GM19023 (cell line): Measurements from ENCODE around the gene PLEKHB1.

Experiments used
- ATAC-seq: cut with Tn5 transposase; IDR thresholded peaks from one replicate; pipeline ENCODE4 v1.9.1; 2021; ENCODE audit warnings: mild to moderate bottlenecking, moderate library complexity; ENCODE audit not compliant: unreplicated experiment

PLEKHB1 gene

GRCh38 chr11:73645972-73646631 is at the start of gene PLEKHB1:
PLEKHB1 (plus strand) TSS chr11:73646581; CDS start chr11:73646609, 28 bp downstream.
- no peak for ATAC-seq

- no peak for ATAC-seq
Observed at GRCh38 chr11:73597336-73597955, 48.9 kb upstream of the PLEKHB1 start.

- ATAC-seq, result peak; percentile 85
Observed at GRCh38 chr11:73597956-73598718, 48.2 kb upstream of the PLEKHB1 start, which contains the start of gene FAM168A. FAM168A (minus strand) TSS chr11:73598112; CDS start chr11:73468474, 129,638 bp downstream.

- peak; percentile 2 for ATAC-seq
Observed at GRCh38 chr11:73598719-73599379, 47.5 kb upstream of the PLEKHB1 start.

- ATAC-seq, result no peak
Observed at GRCh38 chr11:73612601-73613140, 33.7 kb upstream of the PLEKHB1 start.

GRCh38 chr11:73614591-73614990 is 31.8 kb upstream of the PLEKHB1 start:
- no peak for ATAC-seq

- no peak for ATAC-seq
Observed at GRCh38 chr11:73622926-73623593, 23.3 kb upstream of the PLEKHB1 start.

GRCh38 chr11:73623686-73624085 is 22.7 kb upstream of the PLEKHB1 start:
- ATAC-seq, result no peak

GRCh38 chr11:73625696-73626318 is 20.6 kb upstream of the PLEKHB1 start:
- no peak for ATAC-seq

- no peak for ATAC-seq
Observed at GRCh38 chr11:73629907-73630306, 16.5 kb upstream of the PLEKHB1 start.

GRCh38 chr11:73632996-73633395 is 13.4 kb upstream of the PLEKHB1 start:
- ATAC-seq, result no peak

- ATAC-seq, result no peak
Observed at GRCh38 chr11:73633999-73634398, 12.4 kb upstream of the PLEKHB1 start.

GRCh38 chr11:73635721-73636120 is 10.7 kb upstream of the PLEKHB1 start:
- no peak for ATAC-seq

- no peak for ATAC-seq
Observed at GRCh38 chr11:73636249-73636648, 10.1 kb upstream of the PLEKHB1 start.

- ATAC-seq, result no peak
Observed at GRCh38 chr11:73637012-73637411, 9.4 kb upstream of the PLEKHB1 start.

- no peak for ATAC-seq
Observed at GRCh38 chr11:73640592-73640991, 5.8 kb upstream of the PLEKHB1 start.

- no peak for ATAC-seq
Observed at GRCh38 chr11:73641668-73642067, 4.7 kb upstream of the PLEKHB1 start.

GRCh38 chr11:73645121-73645969 is 1.0 kb upstream of the PLEKHB1 start:
- ATAC-seq, result no peak

- ATAC-seq, result peak; percentile 93
Observed at GRCh38 chr11:73647459-73648100, 1.2 kb downstream of the PLEKHB1 start.
